ENCODE measurements around the gene DDRGK1. TPM values are rescaled to one million over a fixed set of nuclear protein-coding genes. Genes with fewer than 3 reads are reported as not detected.

DDRGK1 gene
- total and polyA plus RNA-seq, 2 of the 8 experiments (the other 6 are each of a cell fraction or from before 2014, with no cell fraction given): 29.4 to 42.0 TPM

DNA sequence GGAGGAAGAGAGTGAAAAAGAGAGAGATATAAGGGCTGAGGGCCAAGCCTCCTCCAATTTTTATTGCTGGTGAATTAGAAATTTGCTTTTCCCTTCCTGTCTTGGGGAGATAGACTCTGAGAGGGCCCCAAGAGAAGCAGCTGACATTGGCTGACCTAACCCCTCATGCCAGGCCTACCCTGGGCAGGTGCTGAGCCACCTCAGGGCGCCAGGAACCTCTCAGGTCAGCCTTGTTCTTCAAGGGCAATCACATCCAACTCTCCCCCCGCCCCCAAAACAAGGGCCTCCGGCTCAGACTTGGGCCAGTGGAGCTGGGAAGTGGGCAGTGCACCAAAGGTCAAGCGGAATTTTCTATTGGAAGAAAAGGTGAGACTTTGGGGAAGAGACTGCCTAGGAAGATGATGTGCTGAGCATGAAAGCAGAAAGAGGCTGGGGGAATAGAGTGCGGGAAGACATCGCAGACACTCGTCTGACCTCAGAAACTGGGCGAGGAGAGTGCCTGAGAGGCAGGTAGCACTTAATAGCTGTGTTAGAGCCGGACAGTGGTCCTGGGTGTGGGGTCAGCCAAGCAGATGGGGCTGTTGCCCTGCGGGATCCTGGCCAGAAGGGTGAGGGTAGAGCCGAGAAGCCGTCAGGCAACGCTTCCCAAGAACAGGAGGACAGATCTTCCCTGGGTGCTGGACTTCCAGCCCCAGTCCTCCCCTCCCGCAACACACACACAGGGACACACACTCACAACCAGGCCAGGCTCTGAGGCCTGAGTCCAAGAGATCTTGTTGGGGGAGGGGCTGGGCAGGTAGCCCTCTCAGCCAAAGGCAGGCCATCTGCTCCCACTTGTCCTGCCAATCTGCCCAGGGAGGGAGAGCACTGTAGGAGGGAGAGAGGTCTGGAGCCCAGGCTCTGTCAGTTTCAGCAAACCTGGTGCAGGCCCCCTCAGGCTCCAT, 41.1 kb downstream of the DDRGK1 start:
- Histone ChIP-seq H3K36me3 (ENCODE audit: control insufficient read depth in 2 of 4, insufficient read depth in 4 of 4, low read length in 3 of 4) (peaks cover 0 to 15% (median 2%) of the 10 kb centered on the region in 4 experiments; a peak in 5 of 8 replicates), H3K27ac (ENCODE audit: low read depth, low read length) (no peak overlapping the region), H3K4me2 (ENCODE audit: insufficient read depth in 1 of 2, low read depth in 2 of 2, low read length in 2 of 2) (no peak overlapping the region), H3K4me1 (replicated peaks in 1 of 4; ENCODE audit: control insufficient read depth in 3 of 4, insufficient read depth in 4 of 4, low read length in 3 of 4) (peaks cover 3 to 17% (median 9%) of the 10 kb centered on the region in 4 experiments; a peak in 6 of 7 replicates), H2BK5ac (ENCODE audit: low read depth, low read length) (no peak overlapping the region), H2BK20ac (ENCODE audit: low read length) (no peak overlapping the region), H3K23me2 (ENCODE audit: low read depth, low read length) (peaks cover 12% of the 10 kb centered on the region), H3K79me1 (ENCODE audit: low read depth, low read length) (no peaks in the 10 kb centered on the region; the same call in 1 of the 2 replicates), H4K91ac (replicated peaks; ENCODE audit: insufficient read length, low read length) (no peak overlapping the region), H2AK5ac (ENCODE audit: low read depth, low read length) (0 out of 2 replicates have a peak overlapping the region, but pooled peaks have one; percentile 53), H4K20me1 (replicated peaks in 1 of 2; ENCODE audit: control insufficient read depth in 1 of 2, insufficient read depth in 2 of 2, low read length in 2 of 2) (peaks cover 0 to 6% of the 10 kb centered on the region in 2 experiments), H3K18ac (ENCODE audit: extremely low read depth, low read length) (no peak overlapping the region), H4K5ac (ENCODE audit: insufficient read length, low read depth, low read length) (no peak overlapping the region), H4K8ac (ENCODE audit: extremely low read depth, insufficient read depth, low read length) (0 out of 2 replicates have a peak overlapping the region, but pooled peaks have one; percentile 9), H2BK12ac (ENCODE audit: low read depth, low read length) (no peak overlapping the region), H3K23ac (ENCODE audit: insufficient read length) (no peak overlapping the region), H3K9ac (replicated peaks in 1 of 4; ENCODE audit: extremely low read depth in 1 of 4, low read depth in 3 of 4, low read length in 3 of 4) (no peak overlapping the region), H3K4ac (replicated peaks; ENCODE audit: insufficient read length, low read depth, low read length) (no peak overlapping the region), H2BK120ac (replicated peaks; ENCODE audit: low read depth, low read length) (no peak overlapping the region), H3K27me3 (replicated peaks in 1 of 4; ENCODE audit: control insufficient read depth in 3 of 4, extremely low read depth in 1 of 4, insufficient read depth in 3 of 4, low read length in 3 of 4) (no peaks in the 10 kb centered on the region; a peak in 1 of 7 replicates), H2BK15ac (ENCODE audit: low read length) (no peak overlapping the region), H3K14ac (ENCODE audit: insufficient read length) (no peak overlapping the region), H3K56ac (replicated peaks; ENCODE audit: insufficient read length, low read depth, low read length) (no peak overlapping the region), H3K4me3 (ENCODE audit: extremely low read depth in 1 of 4, insufficient read depth in 2 of 4, low read depth in 3 of 4, low read length in 4 of 4) (no peak overlapping the region), H3K79me2 (ENCODE audit: control insufficient read depth in 1 of 2, insufficient read depth in 2 of 2, low read length in 2 of 2) (peaks cover 7 to 11% of the 10 kb centered on the region in 2 experiments; a peak in 3 of 4 replicates), H2AFZ (ENCODE audit: low read length) (no peak overlapping the region), H3K9me3 (ENCODE audit: insufficient read depth in 2 of 2, low read depth in 1 of 2, low read length in 1 of 2) (no peaks in the 10 kb centered on the region)
- no peak for TF ChIP-seq TAF7 (optimal IDR thresholded peaks at IDR 0.05; ENCODE audit: borderline replicate concordance, low read depth, low read length)
- no peak for TF ChIP-seq CEBPB (IDR thresholded peaks at IDR 0.05; ENCODE audit: low read depth, low read length)
- TF ChIP-seq ASH2L (IDR thresholded peaks at IDR 0.05; ENCODE audit: low read length): no peak
- TF ChIP-seq POU5F1 (IDR thresholded peaks at IDR 0.05; ENCODE audit: low read depth, low read length): no peak
- DNase-seq (ENCODE audit: low read depth in 1 of 2, low spot score in 2 of 2) (no peak), FAIRE-seq (no peak)
- ChIA-PET CTCF (ENCODE audit: partially characterized antibody) (interaction anchor here (0.6 to 1.2 kb wide), 2 partner anchors 9 to 293 kb away, joined by 3 read pairs; no protein-coding TSS in a partner anchor), POLR2A (ENCODE audit: partially characterized antibody) (interaction anchor here (1.8 to 2.7 kb wide), 5 partner anchors 9 to 76 kb away, joined by 5 to 19 read pairs (median 9); partner anchors contain the start of genes LZTS3 and SLC4A11)
- WGBS, 2 experiments (ENCODE audit: extremely low coverage in 1 of 2, insufficient coverage in 1 of 2, insufficient read length in 1 of 2, insufficient replicate concordance in 2 of 2, low coverage in 1 of 2, low lambda C conversion rate in 2 of 2, missing lambda C conversion rate in 1 of 2): 87% methylated on average over 14 of the region's 14 CpGs; no CpG with 5 or more reads in 1 of the 2 experiments
